ENCODE data around the gene CSTF1.

CSTF1 gene

GRCh38 chr20:56453352-56453751, 60.9 kb downstream of the CSTF1 start:
- H3K4me2 ChIP-seq, result no peak overlapping the region
- no peaks in the 10 kb centered on the region for H3K4me1 ChIP-seq (ENCODE audit: low read depth, poor library complexity, severe bottlenecking)
- H3K36me3 ChIP-seq (ENCODE audit: insufficient read depth), result no peaks in the 10 kb centered on the region
- no peak overlapping the region for H2AFZ ChIP-seq (ENCODE audit: low read depth)
- H3K4me3 ChIP-seq (IDR thresholded peaks at IDR 0.05; ENCODE audit: insufficient read depth, low read depth, low read length), result no peak overlapping the region
- no peaks in the 10 kb centered on the region for H3K27me3 ChIP-seq (ENCODE audit: insufficient read depth, low read depth)
- no peak overlapping the region for H3K9ac ChIP-seq
- H4K20me1 ChIP-seq (ENCODE audit: insufficient read depth), result no peaks in the 10 kb centered on the region
- H3K79me2 ChIP-seq (ENCODE audit: insufficient read depth, low read depth), result no peaks in the 10 kb centered on the region
- no peak overlapping the region for H3K27ac ChIP-seq
- TF ChIP-seq CTCF (conservative IDR thresholded peaks at IDR 0.05; ENCODE audit: low read depth, low read length), result no peak

GRCh38 chr20:56454754-56455153, 62.3 kb downstream of the CSTF1 start:
- Histone ChIP-seq H2AFZ (ENCODE audit: low read depth) (no peak overlapping the region), H3K36me3 (ENCODE audit: insufficient read depth) (no peaks in the 10 kb centered on the region), H4K20me1 (ENCODE audit: insufficient read depth) (no peaks in the 10 kb centered on the region), H3K27ac (no peak overlapping the region), H3K4me2 (no peak overlapping the region), H3K4me1 (ENCODE audit: low read depth, poor library complexity, severe bottlenecking) (no peaks in the 10 kb centered on the region), H3K27me3 (ENCODE audit: insufficient read depth, low read depth) (no peaks in the 10 kb centered on the region), H3K4me3 (IDR thresholded peaks at IDR 0.05; ENCODE audit: insufficient read depth, low read depth, low read length) (no peak overlapping the region), H3K9ac (no peak overlapping the region), H3K79me2 (ENCODE audit: insufficient read depth, low read depth) (no peaks in the 10 kb centered on the region)
- TF ChIP-seq CTCF (conservative IDR thresholded peaks at IDR 0.05; ENCODE audit: low read depth, low read length), result no peak
